HepG2 (cell line): ENCODE data around the gene RBBP8NL. TPM values are rescaled to one million over a fixed set of nuclear protein-coding genes. Genes with fewer than 3 reads are reported as not detected.

ENCODE experiments used
- ARNT2 ChIP-seq: sonication (generic); formaldehyde crosslinking; IDR thresholded peaks from 2 replicates; pipeline ENCODE4 v1.8.0; 2022; ENCODE audit warnings: mild to moderate bottlenecking, low read depth, missing genetic modification reagents, moderate library complexity
- CHD2 ChIP-seq: IDR thresholded peaks from 2 replicates; pipeline ENCODE4 v1.6.1; 2011; ENCODE audit warnings: low read depth, low read length, improper control_type of control experiment
- ELF4 ChIP-seq: sonication (generic); formaldehyde crosslinking; IDR thresholded peaks from 2 replicates; pipeline ENCODE4 v1.5.0; 2020; ENCODE audit warnings: missing genetic modification reagents, mild to moderate bottlenecking, moderate library complexity, borderline replicate concordance
- FOXO4 ChIP-seq: sonication (generic); formaldehyde crosslinking; conservative IDR thresholded peaks from 2 replicates; pipeline ENCODE4 v1.8.1; 2023; ENCODE audit warnings: missing genetic modification reagents
- GPBP1L1 ChIP-seq: sonication (generic); formaldehyde crosslinking; IDR thresholded peaks from 2 replicates; pipeline ENCODE4 v1.5.0; 2020; ENCODE audit warnings: mild to moderate bottlenecking, missing genetic modification reagents
- IRF1 ChIP-seq: sonication (generic); formaldehyde crosslinking; IDR thresholded peaks from 2 replicates; pipeline ENCODE4 v1.4.0; 2020; ENCODE audit warnings: low read depth, mild to moderate bottlenecking, missing genetic modification reagents
- KAT7 ChIP-seq: IDR thresholded peaks from 2 replicates; pipeline ENCODE4 v1.6.1; 2018; ENCODE audit warnings: borderline replicate concordance, missing compliant biosample characterization
- KDM2A ChIP-seq: sonication (generic); formaldehyde crosslinking; IDR thresholded peaks from 2 replicates; pipeline ENCODE4 v1.4.0; 2020; ENCODE audit warnings: low read depth, missing genetic modification reagents, borderline replicate concordance
- NKX3-1 ChIP-seq: sonication (generic); formaldehyde crosslinking; IDR thresholded peaks from 2 replicates; pipeline ENCODE4 v1.5.0; 2020; ENCODE audit warnings: missing genetic modification reagents
- PBX3 ChIP-seq: sonication (generic); formaldehyde crosslinking; IDR thresholded peaks from 2 replicates; pipeline ENCODE4 v1.8.1; 2023; ENCODE audit warnings: missing genetic modification reagents, inconsistent platforms, borderline replicate concordance
- PCBP1 ChIP-seq: fragments of 200-400 bp; formaldehyde crosslinking; IDR thresholded peaks from 2 replicates; pipeline ENCODE4 v1.6.1; 2017; ENCODE audit warnings: mild to moderate bottlenecking, low read depth, low read length, borderline replicate concordance
- PHB2 ChIP-seq: fragments of 450-650 bp; IDR thresholded peaks from 2 replicates; pipeline ENCODE4 v1.6.1; 2018; ENCODE audit not compliant: partially characterized antibody
- PITX1 ChIP-seq: sonication (generic); formaldehyde crosslinking; IDR thresholded peaks from 2 replicates; pipeline ENCODE4 v1.5.1; 2020; ENCODE audit warnings: mild to moderate bottlenecking, missing genetic modification reagents
- POLR2AphosphoS5 ChIP-seq: IDR thresholded peaks from 2 replicates; pipeline ENCODE4 v1.6.1; 2012; ENCODE audit warnings: low read depth, low read length
- SRSF9 ChIP-seq: fragments of 200-400 bp; formaldehyde crosslinking; IDR thresholded peaks from 2 replicates; pipeline ENCODE4 v1.6.1; 2018; ENCODE audit warnings: borderline replicate concordance, mild to moderate bottlenecking, low read depth, low read length; ENCODE audit not compliant: insufficient read depth, poor library complexity, severe bottlenecking
- ZNF17 ChIP-seq: sonication (generic); formaldehyde crosslinking; IDR thresholded peaks from 2 replicates; pipeline ENCODE4 v1.5.0; 2020; ENCODE audit warnings: mild to moderate bottlenecking, missing genetic modification reagents
- ZNF230 ChIP-seq: sonication (generic); formaldehyde crosslinking; IDR thresholded peaks from 2 replicates; pipeline ENCODE4 v1.4.0; 2020; ENCODE audit warnings: mild to moderate bottlenecking, missing genetic modification reagents
- ZNF446 ChIP-seq: sonication (generic); formaldehyde crosslinking; IDR thresholded peaks from 2 replicates; pipeline ENCODE4 v1.5.0; 2020; ENCODE audit warnings: mild to moderate bottlenecking, missing genetic modification reagents
- ZNF543 ChIP-seq: sonication (generic); formaldehyde crosslinking; IDR thresholded peaks from 2 replicates; pipeline ENCODE4 v1.4.0; 2020; ENCODE audit warnings: mild to moderate bottlenecking, missing genetic modification reagents
- ZNF546 ChIP-seq: sonication (generic); formaldehyde crosslinking; conservative IDR thresholded peaks from 2 replicates; pipeline ENCODE4 v1.8.1; 2023; ENCODE audit warnings: mild to moderate bottlenecking, missing genetic modification reagents
- ZNF567 ChIP-seq: sonication (generic); formaldehyde crosslinking; IDR thresholded peaks from 2 replicates; pipeline ENCODE4 v1.8.1; 2023; ENCODE audit warnings: mild to moderate bottlenecking, missing genetic modification reagents, borderline replicate concordance
- ZNF644 ChIP-seq: IDR thresholded peaks from 2 replicates; pipeline ENCODE4 v1.6.1; 2016; ENCODE audit warnings: low read depth
- ZNF746 ChIP-seq: sonication (generic); formaldehyde crosslinking; IDR thresholded peaks from 2 replicates; pipeline ENCODE4 v1.8.0; 2022; ENCODE audit warnings: mild to moderate bottlenecking, missing genetic modification reagents
- ZNF788 ChIP-seq: sonication (generic); formaldehyde crosslinking; IDR thresholded peaks from 2 replicates; pipeline ENCODE4 v1.5.0; 2020; ENCODE audit warnings: mild to moderate bottlenecking, missing genetic modification reagents, borderline replicate concordance
- ZSCAN30 ChIP-seq: sonication (generic); formaldehyde crosslinking; IDR thresholded peaks from 2 replicates; pipeline ENCODE4 v1.5.0; 2020; ENCODE audit warnings: mild to moderate bottlenecking, missing genetic modification reagents
- polyA plus RNA-seq, 8 experiments: library from polyadenylated mRNA; depleted of rRNA in 3 of 8; stranded (reverse) in 7 of 8; unstranded in 1 of 8; fragments of >200 nt; fragmentation: Illumina TruSeq in 4 of 8; extraction: Trizol in 4 of 8; gene quantifications; 2 replicates each; pipeline versions ENCODE4 v1.2.1 to v1.2.3, GENCODE V29; 2011 to 2016; ENCODE audit warnings: low read depth in 4 of 8, missing spikeins in 1 of 8, mixed read lengths in 1 of 8; ENCODE audit not compliant: insufficient read depth in 1 of 8
- total RNA-seq, 5 experiments: library from RNA; depleted of rRNA; stranded (reverse); fragments of >200 nt; fragmentation: Illumina TruSeq; extraction: Trizol; gene quantifications; 2 replicates each; pipeline ENCODE4 v1.2.3, GENCODE V29; 2016; ENCODE audit warnings: low read depth in 1 of 5

RBBP8NL gene
- total and polyA plus RNA-seq, 2 of the 13 experiments (the other 11 are each of a cell fraction or from before 2014, with no cell fraction given): 0.69 to 0.86 TPM

- TF ChIP-seq PITX1 (CRISPR knock-in tag): peak; percentile 55
- 0 out of 2 replicates have a peak, but pooled peaks have one; percentile 24 for TF ChIP-seq PCBP1
- TF ChIP-seq POLR2AphosphoS5: no peak
- TF ChIP-seq ZNF543 (CRISPR knock-in tag): peak; percentile 90
- 0 out of 2 replicates have a peak, but pooled peaks have one; percentile 75 for TF ChIP-seq ZNF567 (CRISPR knock-in tag)
- TF ChIP-seq CHD2: no peak
- TF ChIP-seq ZSCAN30 (CRISPR knock-in tag): no peak
- TF ChIP-seq ELF4 (CRISPR knock-in tag): no peak
- TF ChIP-seq ARNT2: peak; percentile 95
- TF ChIP-seq FOXO4 (CRISPR knock-in tag): no peak
- no peak for TF ChIP-seq GPBP1L1
- TF ChIP-seq KDM2A (CRISPR knock-in tag): peak; percentile 96
- peak; percentile 82 for TF ChIP-seq ZNF230 (CRISPR knock-in tag)
- TF ChIP-seq PHB2: no peak
- no peak for TF ChIP-seq SRSF9
- TF ChIP-seq ZNF17 (CRISPR knock-in tag): no peak
- TF ChIP-seq ZNF746 (CRISPR knock-in tag): 0 out of 2 replicates have a peak, but pooled peaks have one; percentile 49
- peak; percentile 67; the same call in 1 of the 2 replicates for TF ChIP-seq ZNF546 (CRISPR knock-in tag)
- TF ChIP-seq KAT7 (CRISPR knock-in tag): 0 out of 2 replicates have a peak, but pooled peaks have one; percentile 40
- TF ChIP-seq NKX3-1 (CRISPR knock-in tag): peak; percentile 97
- no peak for TF ChIP-seq ZNF644
- peak; percentile 85; the same call in 1 of the 2 replicates for TF ChIP-seq PBX3 (CRISPR knock-in tag)
- TF ChIP-seq ZNF788 (CRISPR knock-in tag): peak; percentile 96
- TF ChIP-seq IRF1 (CRISPR knock-in tag): peak; percentile 88; the same call in 1 of the 2 replicates
- no peak for TF ChIP-seq ZNF446
Measured at GRCh38 chr20:62407221-62407992, 19.9 kb downstream of the RBBP8NL start, which contains the start of gene CABLES2 (continued).
